ENCODE measurements around the gene SMPD2.

The SMPD2 gene

GRCh38 chr6:109482905-109483734 is 42.6 kb downstream of the SMPD2 start, which contains the start of gene ZBTB24:
Gene ZBTB24, minus strand, starts transcription at chr6:109483219. Its CDS starts 1,193 bp downstream, at chr6:109482026.
- ChIA-PET POLR2A (interaction anchor here (0.7 to 1.3 kb wide), 4 partner anchors 17 to 31 kb away, joined by 3 read pairs; no protein-coding TSS in a partner anchor), CTCF (interaction anchor here (0.8 kb wide), 1 partner anchor 99 kb away, joined by 3 read pairs; no protein-coding TSS in a partner anchor)
- no peaks in the 10 kb centered on the region for H3K9me3 ChIP-seq (ENCODE audit: control insufficient read depth, insufficient read depth, low read depth, low read length)
- H3K4me1 ChIP-seq (ENCODE audit: control insufficient read depth, insufficient read depth, low read length): 0 out of 2 replicates have a peak, but pooled peaks cover 3% of the 10 kb centered on the region
- H3K4me3 ChIP-seq (ENCODE audit: low read depth, low read length): peak within 1 kb of the TSS; percentile 83
- peaks cover 0 to 34% of the 10 kb centered on the region in 2 experiments; a peak in 2 of 3 replicates for H3K36me3 ChIP-seq (ENCODE audit: control insufficient read depth in 2 of 2, insufficient read depth in 1 of 2, low read length in 2 of 2)
- peak within 1 kb of the TSS; percentile 78; the same call in 1 of the 2 replicates for H3K27ac ChIP-seq (ENCODE audit: extremely low read depth, low read depth, low read length)
- TF ChIP-seq GLIS1 (tag by site-specific recombination; IDR thresholded peaks at IDR 0.05): peak; percentile 90
- no peak for TF ChIP-seq ZNF830 (tag by site-specific recombination; IDR thresholded peaks at IDR 0.05; ENCODE audit: low read depth)
- no peak for TF ChIP-seq ZNF677 (tag by site-specific recombination; IDR thresholded peaks at IDR 0.05)
- TF ChIP-seq ZBTB1 (tag by site-specific recombination; IDR thresholded peaks at IDR 0.05): no peak
- no peak for TF ChIP-seq ZNF239 (tag by site-specific recombination; IDR thresholded peaks at IDR 0.05)
- peak; percentile 22; the same call in 1 of the 2 replicates for TF ChIP-seq YY1 (tag by site-specific recombination; IDR thresholded peaks at IDR 0.05)
- no peak for TF ChIP-seq ZNF639 (tag by site-specific recombination; IDR thresholded peaks at IDR 0.05)
- no peak; the same call in 1 of the 2 replicates for TF ChIP-seq PBX3 (CRISPR knock-in tag; IDR thresholded peaks at IDR 0.05)
- TF ChIP-seq ZBTB17 (tag by site-specific recombination; IDR thresholded peaks at IDR 0.05): no peak
- TF ChIP-seq ZNF600 (tag by site-specific recombination; IDR thresholded peaks at IDR 0.05): no peak
- no peak for TF ChIP-seq ZBTB7A (tag by site-specific recombination; IDR thresholded peaks at IDR 0.05; ENCODE audit: low read depth)
- TF ChIP-seq ZNF155 (tag by site-specific recombination; IDR thresholded peaks at IDR 0.05): no peak
- peak; percentile 52; the same call in 1 of the 2 replicates for TF ChIP-seq ZNF561 (tag by site-specific recombination; IDR thresholded peaks at IDR 0.05; ENCODE audit: borderline replicate concordance)
- no peak for TF ChIP-seq ZNF398 (tag by site-specific recombination; IDR thresholded peaks at IDR 0.05)
- TF ChIP-seq CTCF (tag by site-specific recombination; IDR thresholded peaks at IDR 0.05): no peak
- TF ChIP-seq ZNF707 (tag by site-specific recombination; IDR thresholded peaks at IDR 0.05): no peak
- TF ChIP-seq ZNF660 (tag by site-specific recombination; IDR thresholded peaks at IDR 0.05): peak; percentile 82
- no peak for TF ChIP-seq ZNF521 (tag by site-specific recombination; IDR thresholded peaks at IDR 0.05)
- no peak for TF ChIP-seq ZNF621 (tag by site-specific recombination; IDR thresholded peaks at IDR 0.05)
- TF ChIP-seq ZEB2 (tag by site-specific recombination; IDR thresholded peaks at IDR 0.05): no peak
- no peak for TF ChIP-seq HIC1 (tag by site-specific recombination; IDR thresholded peaks at IDR 0.05)
- peak; percentile 8; the same call in 1 of the 2 replicates for TF ChIP-seq INSM2 (tag by site-specific recombination; IDR thresholded peaks at IDR 0.05)
- TF ChIP-seq ZNF610 (tag by site-specific recombination; IDR thresholded peaks at IDR 0.05; ENCODE audit: borderline replicate concordance): no peak
- TF ChIP-seq ZSCAN5A (tag by site-specific recombination; IDR thresholded peaks at IDR 0.05): no peak

All from HEK293 (cell line).